ENCODE results near the gene OR10W1.

The OR10W1 gene

GRCh38 chr11:58268142-58268541, at the start of gene OR10W1:
TSS of gene OR10W1 (minus strand) at chr11:58268260. CDS start at chr11:58267858, 402 bp downstream.
- no peak for DNase-seq (ENCODE audit: low read depth)

GRCh38 chr11:58316142-58316541, 48.1 kb upstream of the OR10W1 start:
- DNase-seq (ENCODE audit: low read depth): peak; percentile 86

DNA sequence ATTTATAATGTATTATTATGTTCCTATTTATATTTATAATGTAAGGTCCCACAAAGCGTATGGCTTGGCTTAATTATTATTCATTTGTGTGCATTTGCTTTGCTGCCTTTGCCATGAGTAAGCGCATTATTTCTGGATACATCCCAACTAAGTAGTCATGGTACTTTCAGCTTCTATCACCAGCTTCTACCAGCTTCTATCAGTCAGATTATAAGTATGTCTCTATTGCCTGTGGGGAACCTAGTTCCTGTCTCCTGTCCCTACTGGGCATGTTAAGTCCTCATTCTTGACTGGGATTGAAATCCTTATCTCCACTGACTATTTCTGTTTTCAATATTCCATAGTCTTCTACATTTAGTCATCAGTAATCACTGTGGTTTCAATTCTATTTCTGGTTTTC, 33.5 kb upstream of the OR10W1 start:
- peak; percentile 90 for DNase-seq (ENCODE audit: low read depth)

- no peak for DNase-seq (ENCODE audit: low read depth)
Observed at GRCh38 chr11:58292017-58292416, 24.0 kb upstream of the OR10W1 start.

DNA sequence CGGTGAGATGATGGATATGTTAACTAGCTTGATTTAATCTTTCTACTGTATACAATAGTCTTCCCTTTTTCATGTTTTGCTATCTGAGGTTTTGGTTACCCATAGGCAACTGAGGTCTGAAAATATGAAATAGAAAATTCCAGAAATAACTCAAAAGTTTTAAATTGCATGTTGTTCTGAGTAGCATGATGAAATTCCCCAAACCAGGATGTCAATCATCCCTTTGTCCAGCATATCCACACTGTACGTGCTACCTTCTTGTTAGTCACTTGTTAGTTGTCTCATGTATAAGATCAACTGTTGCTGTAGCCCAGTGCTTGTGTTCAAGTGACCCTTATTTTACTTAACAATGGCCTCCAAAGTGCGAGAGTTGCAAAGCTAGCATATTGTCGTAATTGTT, 21.2 kb upstream of the OR10W1 start:
- no peak for DNase-seq (ENCODE audit: low read depth)

GRCh38 chr11:58286249-58286648, 18.2 kb upstream of the OR10W1 start:
- peak; percentile 63 for DNase-seq (ENCODE audit: low read depth)

DNA sequence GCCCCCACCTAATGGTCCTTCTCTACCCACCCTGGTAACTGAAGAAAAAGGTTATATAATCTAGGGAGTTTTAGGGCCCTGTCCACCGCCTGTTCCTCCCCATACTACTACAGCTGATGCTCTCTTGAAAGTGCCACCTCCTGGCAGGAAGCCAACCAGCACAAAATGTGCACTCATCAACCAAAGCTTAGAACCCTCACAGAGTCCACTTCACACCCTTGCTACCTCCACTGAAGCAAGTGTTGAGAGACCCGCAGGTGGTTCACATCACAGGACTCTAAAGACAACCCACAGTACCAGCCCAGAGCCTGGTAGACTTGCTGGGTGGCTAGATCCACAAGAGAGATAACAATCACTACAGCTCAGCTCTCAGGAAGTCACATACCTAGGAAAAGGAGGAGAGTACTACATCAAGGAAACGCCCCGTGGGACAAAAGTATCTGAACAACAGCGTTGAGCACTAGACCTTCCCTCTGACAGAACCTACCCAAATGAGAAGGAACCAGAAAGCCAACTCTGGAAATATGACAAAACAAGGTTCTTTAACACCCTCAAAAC, 17.5 kb upstream of the OR10W1 start:
- DNase-seq (ENCODE audit: low read depth): no peak

DNA sequence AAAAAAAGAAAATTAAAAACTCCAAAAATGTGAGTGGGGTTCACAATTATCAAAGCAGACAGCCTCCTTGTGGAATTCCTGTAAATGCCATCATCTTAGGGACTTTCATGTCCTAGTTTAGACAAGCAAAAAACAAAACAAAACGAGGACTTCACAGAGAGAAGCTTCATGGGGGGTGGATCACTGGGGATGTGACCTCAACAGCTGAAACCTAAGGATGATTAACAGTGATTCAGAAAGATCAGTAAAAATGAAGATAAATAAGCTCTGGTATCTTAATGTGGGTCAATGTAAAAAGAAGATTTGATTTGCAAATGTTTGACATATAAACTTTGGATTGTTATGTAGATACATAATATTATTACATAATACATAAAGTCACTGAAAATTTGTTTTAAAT, 8.1 kb upstream of the OR10W1 start:
- DNase-seq (ENCODE audit: low read depth): peak; percentile 22

- DNase-seq (ENCODE audit: low read depth): no peak
Observed at GRCh38 chr11:58275002-58275401, 6.9 kb upstream of the OR10W1 start.

- no peak for DNase-seq (ENCODE audit: low read depth)
Observed at GRCh38 chr11:58259983-58260382, 8.1 kb downstream of the OR10W1 start.

DNA sequence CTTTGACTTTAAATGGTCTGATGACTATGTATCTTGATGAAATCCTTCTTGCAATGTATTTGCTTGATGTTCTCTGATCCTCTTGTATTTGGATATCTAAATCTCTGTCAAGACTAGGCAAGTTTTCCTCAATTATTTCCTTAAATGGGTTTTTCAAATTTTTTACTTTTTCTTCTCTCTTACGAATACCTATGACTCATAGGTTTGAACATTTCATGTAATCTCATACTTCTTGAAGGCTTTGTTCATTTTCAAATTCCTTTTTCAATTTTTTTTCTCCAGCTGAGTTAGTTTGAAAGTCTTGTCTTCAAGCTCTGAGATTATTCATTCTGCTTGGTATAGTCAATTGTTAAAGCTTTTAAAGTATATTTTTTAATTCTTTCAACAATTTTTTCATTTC, 13.1 kb downstream of the OR10W1 start:
- DNase-seq (ENCODE audit: low read depth): peak; percentile 32

- DNase-seq (ENCODE audit: low read depth): no peak
Observed at GRCh38 chr11:58243954-58244353, 24.1 kb downstream of the OR10W1 start.

DNA sequence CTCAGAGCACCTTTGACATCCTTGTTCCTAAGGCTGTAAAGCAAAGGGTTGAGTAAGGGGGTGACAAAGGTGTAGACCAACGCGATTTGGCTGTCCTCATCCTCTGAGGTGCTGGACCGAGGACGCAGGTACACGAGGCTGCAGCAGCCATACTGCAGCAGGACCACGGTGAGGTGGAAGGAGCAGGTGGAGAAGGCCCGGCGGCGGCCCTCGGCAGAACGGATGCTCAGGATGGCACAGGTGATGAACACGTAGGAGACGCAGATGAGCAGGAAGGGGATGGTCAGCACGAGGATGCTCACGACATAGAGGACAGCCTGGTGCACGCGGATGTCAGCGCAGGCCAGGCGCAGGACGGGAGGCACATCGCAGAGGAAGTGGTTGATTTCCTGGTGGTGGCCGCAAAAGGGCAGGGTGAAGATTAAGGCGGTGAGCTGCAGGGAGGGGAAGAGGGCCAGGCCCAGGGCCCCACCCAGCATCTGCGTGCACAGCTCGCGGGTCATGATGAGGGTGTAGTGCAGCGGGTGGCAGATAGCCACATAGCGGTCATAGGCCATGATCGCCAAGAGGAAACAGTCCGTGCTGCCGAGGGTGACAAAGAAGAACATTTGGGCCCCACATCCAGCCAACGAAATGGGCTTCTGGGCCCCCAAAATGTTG, 40.0 kb downstream of the OR10W1 start:
- no peak for DNase-seq (ENCODE audit: low read depth)

GRCh38 chr11:58222721-58223120, 45.3 kb downstream of the OR10W1 start:
- DNase-seq (ENCODE audit: low read depth): peak; percentile 45

Measured in ELR (cell line).